GM18520 (cell line): ENCODE measurements around the gene NTM.

Experiments used
- ATAC-seq: cut with Tn5 transposase; IDR thresholded peaks from one replicate; pipeline ENCODE4 v1.9.1; 2021; ENCODE audit not compliant: unreplicated experiment

Gene NTM

GRCh38 chr11:132087148-132087547 is 716.7 kb downstream of the NTM start:
- ATAC-seq = no peak

DNA sequence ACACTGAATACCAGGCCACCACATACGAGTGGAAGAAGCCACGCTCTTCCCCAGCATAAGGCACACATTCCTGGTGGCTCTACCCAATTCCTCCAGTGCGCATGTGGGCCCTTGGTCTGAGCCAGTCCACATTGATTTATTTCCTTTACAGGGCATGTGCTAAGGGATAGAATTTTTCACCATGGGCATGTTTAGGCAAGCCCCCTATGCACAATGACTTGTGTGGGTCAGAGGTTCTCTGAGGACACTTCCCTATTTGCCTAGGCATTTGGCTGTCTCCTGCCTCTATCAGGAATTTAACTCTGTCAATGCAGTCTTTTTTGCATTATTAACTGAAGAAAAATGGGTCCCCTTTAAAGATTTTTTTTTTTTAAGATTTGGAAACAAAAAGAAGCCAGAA is 718.1 kb downstream of the NTM start:
- ATAC-seq = no peak

DNA sequence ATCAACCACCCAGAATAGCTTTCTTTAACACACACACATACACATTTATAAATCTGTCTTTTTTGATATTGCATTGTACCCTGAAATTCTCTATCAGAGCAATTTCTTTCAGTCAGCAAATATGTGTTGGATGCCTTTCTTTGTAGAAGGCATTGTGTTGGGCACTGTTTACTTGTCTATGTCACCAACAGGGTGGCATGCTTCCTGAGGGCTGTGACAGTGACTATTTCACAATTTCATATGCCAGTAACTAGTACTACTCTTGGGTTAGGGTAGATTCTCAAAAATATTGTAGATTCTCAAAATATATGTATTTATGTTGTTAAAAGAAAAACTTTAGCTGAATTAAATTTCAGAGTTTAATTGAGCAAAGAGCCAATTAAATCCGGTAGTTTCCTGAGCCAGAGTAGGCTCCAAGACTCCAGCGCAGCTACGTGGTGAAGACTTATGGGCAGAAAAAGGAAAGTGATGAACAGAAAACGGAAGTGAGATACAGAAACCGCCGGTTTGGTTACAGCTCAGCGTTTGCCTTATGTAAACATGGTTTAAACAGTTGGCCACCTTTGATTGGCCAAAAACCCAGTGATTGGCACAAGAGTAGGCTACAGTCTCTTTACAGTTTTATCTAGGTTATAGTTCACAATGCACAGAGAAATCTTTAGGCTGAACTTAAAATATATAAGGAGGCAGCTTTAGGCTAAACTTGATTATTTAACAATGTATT is 723.3 kb downstream of the NTM start:
- no peak for ATAC-seq

DNA sequence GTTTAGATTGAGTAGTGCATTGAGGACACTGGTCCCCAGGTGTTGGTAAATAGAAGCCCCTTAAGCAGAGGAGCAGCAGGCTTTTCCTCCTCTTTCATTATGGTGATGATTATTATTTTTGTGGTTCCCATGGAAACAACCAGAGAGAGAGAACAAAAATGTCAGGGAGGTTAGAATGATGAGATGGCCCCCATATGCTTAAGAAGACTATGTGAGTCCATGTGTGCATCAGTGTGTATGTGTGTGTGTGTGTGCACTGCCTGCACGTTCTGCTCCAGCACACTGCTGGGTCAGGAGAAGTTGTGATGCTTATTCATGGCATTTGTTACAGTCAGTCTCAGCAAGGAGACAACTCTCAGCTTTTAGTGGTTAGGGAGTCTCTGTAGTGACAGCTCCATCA is 724.2 kb downstream of the NTM start:
- no peak for ATAC-seq

DNA sequence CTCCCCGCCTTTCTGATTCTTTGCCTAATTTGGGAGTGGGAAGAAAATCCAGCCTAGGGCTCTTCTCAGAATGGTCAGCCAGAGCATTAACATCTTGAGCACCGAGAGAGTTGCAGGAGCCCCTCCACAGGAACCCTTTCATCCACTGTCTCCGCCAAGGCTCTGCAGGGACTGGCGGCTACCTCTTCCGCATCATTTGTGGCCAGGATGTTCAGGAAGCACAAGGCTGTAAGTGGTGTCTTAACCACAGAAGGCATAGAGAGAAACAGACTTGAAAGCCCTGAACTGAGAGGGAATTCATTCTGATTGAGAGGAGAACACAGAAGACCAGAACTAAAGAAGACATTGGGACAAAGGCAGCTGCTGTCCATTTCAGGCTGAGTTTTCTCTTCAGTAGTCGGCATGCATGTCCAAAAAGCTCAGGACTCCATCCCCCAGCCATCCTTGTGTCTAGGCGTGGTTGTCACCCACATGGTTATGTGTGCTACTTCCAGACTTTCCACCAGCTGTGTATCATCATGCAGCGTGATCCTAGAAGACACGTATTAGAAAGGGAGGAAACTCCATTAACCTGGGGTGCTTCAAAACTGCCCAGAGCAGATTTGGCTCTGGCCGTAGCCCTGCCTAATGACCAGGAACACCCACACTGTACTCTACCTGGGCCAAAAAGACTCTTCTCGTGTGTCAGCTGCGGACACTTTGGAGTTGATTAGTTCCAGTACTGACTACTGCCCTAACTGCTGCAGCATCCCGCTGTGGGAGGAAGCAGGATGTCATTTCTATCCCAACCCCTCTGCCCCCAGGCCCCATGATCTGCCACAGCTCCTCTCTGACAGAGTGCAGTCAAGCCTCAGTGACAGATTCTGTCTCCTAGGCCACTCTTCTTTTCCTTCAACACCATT is 725.1 kb downstream of the NTM start:
- ATAC-seq = no peak

GRCh38 chr11:132096132-132096825 is 725.9 kb downstream of the NTM start:
- ATAC-seq = no peak

DNA sequence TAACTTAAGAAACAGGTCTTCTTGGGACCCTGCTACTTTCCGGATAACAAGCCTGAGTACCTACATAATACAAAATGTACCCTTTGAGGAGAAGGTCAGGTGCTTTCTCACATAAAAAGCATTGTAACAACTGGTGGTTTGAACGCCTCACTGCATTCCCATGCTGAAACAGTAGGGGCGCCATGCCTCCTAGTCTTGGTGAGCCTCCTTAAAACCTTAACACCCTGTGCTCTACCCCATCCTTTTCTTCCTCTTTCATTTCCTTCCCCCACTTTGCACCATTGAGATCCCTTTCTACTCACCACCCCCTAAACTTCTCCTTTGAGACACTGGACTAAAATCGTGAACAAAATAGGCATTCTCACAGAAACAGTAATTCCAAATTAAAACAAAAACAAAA is 729.3 kb downstream of the NTM start:
- ATAC-seq = no peak

DNA sequence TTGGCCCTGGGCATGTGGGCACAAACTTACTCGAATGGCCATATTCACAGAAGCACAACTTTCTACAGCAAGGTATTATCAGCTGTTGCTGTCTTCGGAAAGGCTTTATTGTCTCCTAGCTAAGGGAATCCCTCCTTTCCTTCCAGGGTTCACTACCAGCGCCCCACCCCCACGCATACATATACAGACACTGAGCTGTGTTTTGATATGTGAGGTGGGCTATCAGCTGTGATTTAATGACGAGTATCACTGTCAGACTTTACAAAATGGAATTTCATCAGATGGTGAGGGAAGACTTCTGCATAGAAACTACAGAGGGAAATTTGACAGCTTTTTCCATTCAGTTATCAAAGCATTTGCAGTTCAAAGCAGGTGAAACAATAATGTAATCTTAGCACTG is 730.2 kb downstream of the NTM start:
- no peak for ATAC-seq

GRCh38 chr11:132101881-132102280 is 731.5 kb downstream of the NTM start:
- no peak for ATAC-seq

GRCh38 chr11:132103021-132103420 is 732.6 kb downstream of the NTM start:
- no peak for ATAC-seq

DNA sequence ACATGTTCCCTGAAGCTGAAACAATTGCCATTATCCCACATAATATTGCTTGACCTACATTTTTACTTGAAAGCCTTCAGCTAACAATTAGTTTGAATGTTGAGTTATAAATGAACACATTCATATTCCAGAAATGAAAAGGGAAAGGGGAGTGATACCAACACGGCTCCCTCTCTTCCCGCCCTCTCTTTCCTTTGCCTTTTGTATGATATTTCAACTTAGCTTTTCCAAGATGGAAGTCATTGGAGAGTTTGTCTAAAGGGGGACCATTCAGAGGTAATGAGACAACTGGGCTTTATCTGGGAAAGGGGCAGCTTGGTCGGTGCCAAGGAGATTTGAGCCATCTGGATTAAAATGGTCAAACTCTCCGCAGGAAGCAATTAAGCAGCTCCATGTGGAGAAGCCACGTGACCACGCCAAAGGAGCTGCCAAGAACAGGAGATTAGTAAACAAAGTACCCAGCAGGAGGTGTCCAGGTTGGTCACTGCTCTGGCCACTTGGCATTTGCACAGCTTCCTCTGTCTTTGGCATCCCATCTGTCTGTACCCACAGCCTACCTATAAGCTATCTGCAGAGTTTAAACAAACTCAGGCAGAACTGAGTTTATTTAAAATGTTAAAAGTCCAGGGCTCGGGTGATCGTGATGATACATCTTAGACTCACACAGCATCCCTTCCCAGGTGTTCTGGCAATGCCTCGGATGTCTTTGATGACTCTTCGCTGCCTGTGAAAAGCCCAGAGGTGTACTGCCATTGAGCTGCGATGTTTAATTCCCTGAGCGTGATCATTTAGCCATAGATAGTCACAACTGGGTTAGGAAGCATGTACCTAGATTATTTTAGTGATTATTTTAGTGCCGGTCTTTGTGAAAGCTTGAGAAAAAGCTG is 735.9 kb downstream of the NTM start:
- no peak for ATAC-seq

DNA sequence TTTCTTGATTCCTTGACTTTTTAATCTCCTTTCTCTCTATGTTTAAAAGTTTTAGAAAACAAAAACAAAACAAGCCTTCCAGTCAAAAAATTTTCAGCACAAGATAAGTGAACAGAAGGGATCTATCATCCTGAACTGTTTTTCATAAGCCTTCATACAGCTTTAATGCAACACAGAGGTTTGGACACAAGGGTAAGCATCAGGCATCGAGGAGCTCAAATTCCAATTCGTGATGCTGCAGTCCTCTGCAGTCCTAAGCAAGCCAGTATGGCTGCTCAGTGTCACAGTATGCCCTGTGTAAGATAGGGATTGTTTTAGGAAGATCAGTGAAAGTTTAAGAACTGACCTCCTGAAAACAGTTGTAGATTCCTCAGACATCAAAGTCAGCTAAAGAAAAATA is 740.9 kb downstream of the NTM start:
- ATAC-seq = no peak

DNA sequence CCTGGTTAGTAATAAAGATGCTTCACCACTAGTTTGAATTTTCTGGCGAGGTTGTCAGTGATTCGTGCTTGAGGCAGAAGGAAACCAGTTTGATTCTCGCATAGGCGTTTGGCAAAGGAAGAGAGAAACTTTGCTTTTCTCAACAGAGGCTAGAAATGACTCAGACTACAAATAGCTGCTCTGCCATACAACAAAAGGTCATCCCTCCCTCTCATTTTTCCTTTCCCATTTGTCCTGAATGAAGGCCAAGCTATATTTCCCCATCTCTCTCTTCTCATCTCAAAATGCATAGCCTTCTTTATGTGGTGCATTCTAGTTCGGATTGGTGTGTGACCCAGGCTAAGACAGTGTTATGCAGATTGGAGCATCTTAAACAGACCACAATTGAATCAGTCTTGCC is 741.4 kb downstream of the NTM start:
- no peak for ATAC-seq

DNA sequence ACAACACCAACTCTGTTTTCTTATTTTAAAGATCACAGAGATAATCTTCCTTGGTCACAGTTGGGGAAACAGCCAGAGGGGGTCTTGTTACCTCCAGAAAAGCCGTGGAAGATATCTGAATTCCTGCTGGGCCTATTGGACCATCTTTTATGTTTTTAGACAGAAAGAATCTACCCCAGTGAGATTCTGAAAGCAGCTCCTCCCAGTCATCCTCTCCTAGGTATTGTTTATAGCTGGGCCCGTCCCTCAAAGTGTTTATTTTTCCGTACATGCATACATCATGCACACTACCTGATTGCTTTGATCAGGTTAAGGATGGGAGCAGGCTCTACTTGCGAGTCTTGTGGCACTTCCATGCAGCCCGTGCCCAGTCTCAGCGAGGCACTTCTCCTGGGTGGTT is 742.4 kb downstream of the NTM start:
- no peak for ATAC-seq

- ATAC-seq = no peak
Observed at GRCh38 chr11:132114185-132114584, 743.8 kb downstream of the NTM start.

DNA sequence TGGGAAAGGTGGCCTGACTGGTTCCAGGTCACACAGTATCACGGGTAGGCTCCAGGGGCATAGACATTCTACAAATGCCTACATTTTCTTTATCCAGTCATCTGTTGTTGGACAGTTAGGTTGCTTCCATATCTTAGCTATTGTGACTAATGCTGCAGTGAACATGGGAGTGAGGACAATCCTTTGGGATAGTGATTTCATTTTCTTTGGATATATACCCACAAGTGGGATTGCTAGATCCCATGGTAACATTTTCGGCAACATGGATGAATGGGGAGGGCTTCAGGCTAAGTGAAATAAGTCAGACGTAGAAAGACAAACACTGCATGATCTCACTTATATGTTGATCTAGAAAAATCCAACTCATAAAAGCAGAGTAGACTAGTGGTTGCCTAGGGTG is 744.3 kb downstream of the NTM start:
- no peak for ATAC-seq

GRCh38 chr11:132115454-132115853 is 745.0 kb downstream of the NTM start:
- ATAC-seq = no peak

DNA sequence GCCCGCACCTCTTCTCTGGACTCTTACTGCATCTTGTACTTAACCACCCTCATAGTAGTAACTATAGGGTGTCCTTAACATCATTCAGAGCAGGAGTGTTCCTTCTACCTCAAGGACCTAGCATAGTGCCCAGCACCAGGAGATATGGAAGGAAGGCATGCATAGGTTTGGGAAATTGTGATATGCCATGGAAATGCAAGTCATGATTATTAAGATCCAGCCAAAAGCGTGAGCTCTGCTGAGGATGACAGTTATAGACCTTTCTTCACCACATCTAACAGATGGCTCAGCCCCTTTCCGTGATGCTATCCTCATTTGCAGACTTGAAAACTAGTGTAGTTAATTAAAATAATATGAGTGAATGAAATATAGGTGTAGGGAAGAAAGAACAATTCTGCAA is 746.1 kb downstream of the NTM start:
- ATAC-seq = no peak

- no peak for ATAC-seq
Observed at GRCh38 chr11:132118661-132119060, 748.2 kb downstream of the NTM start.

DNA sequence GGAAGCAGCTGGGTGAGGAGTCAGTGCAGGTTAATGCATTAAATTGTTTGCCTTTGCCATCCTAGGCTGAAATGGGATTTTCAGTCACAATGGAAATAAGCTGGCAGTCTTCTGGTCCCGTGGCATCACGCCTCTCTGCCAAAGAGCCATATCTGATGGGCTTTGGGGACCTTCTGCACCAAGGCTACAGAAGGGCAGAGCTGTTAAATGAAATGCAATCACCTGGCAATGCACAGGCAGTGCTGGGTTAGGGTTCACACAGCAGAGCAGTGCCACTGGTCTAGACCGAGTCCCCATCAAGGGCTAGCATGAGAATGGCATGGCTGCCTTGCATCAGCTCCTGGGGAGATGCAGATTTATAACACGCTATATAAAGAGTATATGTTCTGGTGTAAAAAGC is 749.2 kb downstream of the NTM start:
- no peak for ATAC-seq

DNA sequence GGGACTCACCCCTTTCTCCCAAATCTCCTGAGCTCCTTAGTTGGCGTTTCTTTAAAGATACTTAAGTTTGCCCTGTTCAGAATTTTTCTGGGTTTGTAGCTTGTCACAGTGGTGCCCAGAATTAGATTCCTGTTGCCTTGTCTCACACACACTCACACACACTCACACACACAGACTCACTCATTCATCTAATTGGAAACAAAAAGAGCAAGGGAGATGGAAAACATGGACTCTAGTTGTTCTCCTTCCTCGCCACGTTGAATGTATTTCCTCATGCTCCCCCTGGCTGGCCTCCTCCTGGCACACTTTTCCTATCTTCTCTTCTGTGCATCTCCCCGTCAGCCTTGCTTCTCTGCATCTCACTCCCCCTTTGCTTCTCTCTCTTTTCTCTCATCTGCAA is 752.3 kb downstream of the NTM start:
- no peak for ATAC-seq
